A673 (cell line): Measurements from ENCODE around the gene RNF213.

Experiments used
- EZH2 ChIP-seq: fragments of 200-600 bp; sonication (generic); IDR thresholded peaks from 2 replicates; pipeline ENCODE4 v1.6.1; 2017; ENCODE audit warnings: borderline replicate concordance, low read depth, mild to moderate bottlenecking, mixed read lengths, antibody characterized with exemption, low read length; ENCODE audit not compliant: poor library complexity, severe bottlenecking
- TF ChIP-seq, protein P1 (sequence below): fragments of 300-800, 200-600 bp; sonication (generic); conservative IDR thresholded peaks from 2 replicates; pipeline ENCODE4 v1.5.1; 2017; ENCODE audit warnings: low read depth, mild to moderate bottlenecking, antibody characterized with exemption, low read length, moderate library complexity, mixed read lengths

DNA sequence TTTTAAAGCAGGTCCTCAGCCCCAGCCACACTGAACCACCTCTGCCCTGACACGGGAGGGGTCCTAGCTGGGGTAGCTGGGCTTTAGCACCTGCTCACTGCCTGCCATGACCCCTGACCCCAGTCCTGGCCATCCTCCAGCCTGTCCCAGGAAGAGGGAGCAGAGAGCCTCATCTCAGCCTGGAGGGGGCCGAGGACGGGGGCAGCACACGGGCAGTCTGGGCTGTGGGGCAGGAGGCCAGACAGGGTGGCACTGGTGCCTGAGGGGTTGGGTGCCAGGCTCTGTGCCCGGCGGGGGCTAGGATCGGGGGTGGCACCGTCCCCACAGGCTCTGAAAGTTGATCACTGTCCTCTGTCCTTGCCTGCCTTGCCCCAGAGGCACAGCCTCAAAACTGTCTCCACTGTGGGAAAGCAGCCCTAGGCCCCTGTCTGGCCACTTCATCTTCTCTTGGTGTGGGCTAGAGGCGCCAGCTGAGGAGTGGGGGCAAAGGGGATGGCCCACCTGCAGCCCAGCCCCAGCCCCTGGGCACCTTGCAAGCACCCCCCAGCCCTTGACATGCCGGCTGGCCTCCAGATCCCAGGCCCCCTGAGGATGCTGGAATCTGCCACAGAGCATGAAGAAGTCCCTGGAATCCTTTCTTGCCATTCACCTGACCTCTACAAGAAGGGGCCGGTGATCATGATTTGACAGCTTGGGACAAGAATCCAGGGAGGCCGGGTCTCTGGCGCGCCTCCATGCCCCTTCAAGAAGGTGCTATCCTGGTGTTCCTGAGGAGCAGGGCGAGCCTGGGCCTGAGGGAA, 170.0 kb downstream of the RNF213 start:
- TF ChIP-seq, protein P1, sequence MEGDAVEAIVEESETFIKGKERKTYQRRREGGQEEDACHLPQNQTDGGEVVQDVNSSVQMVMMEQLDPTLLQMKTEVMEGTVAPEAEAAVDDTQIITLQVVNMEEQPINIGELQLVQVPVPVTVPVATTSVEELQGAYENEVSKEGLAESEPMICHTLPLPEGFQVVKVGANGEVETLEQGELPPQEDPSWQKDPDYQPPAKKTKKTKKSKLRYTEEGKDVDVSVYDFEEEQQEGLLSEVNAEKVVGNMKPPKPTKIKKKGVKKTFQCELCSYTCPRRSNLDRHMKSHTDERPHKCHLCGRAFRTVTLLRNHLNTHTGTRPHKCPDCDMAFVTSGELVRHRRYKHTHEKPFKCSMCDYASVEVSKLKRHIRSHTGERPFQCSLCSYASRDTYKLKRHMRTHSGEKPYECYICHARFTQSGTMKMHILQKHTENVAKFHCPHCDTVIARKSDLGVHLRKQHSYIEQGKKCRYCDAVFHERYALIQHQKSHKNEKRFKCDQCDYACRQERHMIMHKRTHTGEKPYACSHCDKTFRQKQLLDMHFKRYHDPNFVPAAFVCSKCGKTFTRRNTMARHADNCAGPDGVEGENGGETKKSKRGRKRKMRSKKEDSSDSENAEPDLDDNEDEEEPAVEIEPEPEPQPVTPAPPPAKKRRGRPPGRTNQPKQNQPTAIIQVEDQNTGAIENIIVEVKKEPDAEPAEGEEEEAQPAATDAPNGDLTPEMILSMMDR: no peak
- TF ChIP-seq EZH2: no peak
